Measurements from ENCODE around the gene FRY.

DNA sequence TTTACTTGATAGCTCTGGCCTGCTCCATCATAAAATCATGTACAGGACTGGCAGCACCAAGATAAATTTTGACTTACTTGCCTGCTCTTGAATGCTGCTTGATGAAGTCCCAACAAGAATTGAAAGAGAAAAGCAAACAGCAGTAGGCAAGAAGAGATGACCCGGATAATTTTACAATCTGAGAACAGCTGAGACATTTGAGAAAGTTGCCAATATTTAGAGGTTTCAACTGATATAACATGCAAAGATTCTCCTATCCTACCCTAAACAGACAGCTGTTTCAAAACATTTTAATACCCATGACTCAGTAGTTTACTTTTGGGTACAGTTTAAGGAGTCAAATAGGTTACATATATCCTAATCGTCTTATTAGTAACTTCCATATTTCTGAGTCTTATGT, 5.9 kb downstream of the FRY start:
- TF ChIP-seq, protein P1, sequence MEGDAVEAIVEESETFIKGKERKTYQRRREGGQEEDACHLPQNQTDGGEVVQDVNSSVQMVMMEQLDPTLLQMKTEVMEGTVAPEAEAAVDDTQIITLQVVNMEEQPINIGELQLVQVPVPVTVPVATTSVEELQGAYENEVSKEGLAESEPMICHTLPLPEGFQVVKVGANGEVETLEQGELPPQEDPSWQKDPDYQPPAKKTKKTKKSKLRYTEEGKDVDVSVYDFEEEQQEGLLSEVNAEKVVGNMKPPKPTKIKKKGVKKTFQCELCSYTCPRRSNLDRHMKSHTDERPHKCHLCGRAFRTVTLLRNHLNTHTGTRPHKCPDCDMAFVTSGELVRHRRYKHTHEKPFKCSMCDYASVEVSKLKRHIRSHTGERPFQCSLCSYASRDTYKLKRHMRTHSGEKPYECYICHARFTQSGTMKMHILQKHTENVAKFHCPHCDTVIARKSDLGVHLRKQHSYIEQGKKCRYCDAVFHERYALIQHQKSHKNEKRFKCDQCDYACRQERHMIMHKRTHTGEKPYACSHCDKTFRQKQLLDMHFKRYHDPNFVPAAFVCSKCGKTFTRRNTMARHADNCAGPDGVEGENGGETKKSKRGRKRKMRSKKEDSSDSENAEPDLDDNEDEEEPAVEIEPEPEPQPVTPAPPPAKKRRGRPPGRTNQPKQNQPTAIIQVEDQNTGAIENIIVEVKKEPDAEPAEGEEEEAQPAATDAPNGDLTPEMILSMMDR (IDR thresholded peaks at IDR 0.05; ENCODE audit: low read depth, low read length, missing input control), result no peak
- TF ChIP-seq, protein P2, sequence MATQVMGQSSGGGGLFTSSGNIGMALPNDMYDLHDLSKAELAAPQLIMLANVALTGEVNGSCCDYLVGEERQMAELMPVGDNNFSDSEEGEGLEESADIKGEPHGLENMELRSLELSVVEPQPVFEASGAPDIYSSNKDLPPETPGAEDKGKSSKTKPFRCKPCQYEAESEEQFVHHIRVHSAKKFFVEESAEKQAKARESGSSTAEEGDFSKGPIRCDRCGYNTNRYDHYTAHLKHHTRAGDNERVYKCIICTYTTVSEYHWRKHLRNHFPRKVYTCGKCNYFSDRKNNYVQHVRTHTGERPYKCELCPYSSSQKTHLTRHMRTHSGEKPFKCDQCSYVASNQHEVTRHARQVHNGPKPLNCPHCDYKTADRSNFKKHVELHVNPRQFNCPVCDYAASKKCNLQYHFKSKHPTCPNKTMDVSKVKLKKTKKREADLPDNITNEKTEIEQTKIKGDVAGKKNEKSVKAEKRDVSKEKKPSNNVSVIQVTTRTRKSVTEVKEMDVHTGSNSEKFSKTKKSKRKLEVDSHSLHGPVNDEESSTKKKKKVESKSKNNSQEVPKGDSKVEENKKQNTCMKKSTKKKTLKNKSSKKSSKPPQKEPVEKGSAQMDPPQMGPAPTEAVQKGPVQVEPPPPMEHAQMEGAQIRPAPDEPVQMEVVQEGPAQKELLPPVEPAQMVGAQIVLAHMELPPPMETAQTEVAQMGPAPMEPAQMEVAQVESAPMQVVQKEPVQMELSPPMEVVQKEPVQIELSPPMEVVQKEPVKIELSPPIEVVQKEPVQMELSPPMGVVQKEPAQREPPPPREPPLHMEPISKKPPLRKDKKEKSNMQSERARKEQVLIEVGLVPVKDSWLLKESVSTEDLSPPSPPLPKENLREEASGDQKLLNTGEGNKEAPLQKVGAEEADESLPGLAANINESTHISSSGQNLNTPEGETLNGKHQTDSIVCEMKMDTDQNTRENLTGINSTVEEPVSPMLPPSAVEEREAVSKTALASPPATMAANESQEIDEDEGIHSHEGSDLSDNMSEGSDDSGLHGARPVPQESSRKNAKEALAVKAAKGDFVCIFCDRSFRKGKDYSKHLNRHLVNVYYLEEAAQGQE (IDR thresholded peaks at IDR 0.05), result no peak
- TF ChIP-seq TAF1 (conservative IDR thresholded peaks at IDR 0.05) (no peak), RAD21 (IDR thresholded peaks at IDR 0.05) (no peak), JUND (IDR thresholded peaks at IDR 0.05) (no peak), MAX (IDR thresholded peaks at IDR 0.05) (no peak), EGR1 (IDR thresholded peaks at IDR 0.05; ENCODE audit: low read depth in 2 of 2) (no peak), YY1 (IDR thresholded peaks at IDR 0.05) (no peak), FOXA1 (IDR thresholded peaks at IDR 0.05) (no peak), SP1 (IDR thresholded peaks at IDR 0.05) (no peak), ZBTB33 (IDR thresholded peaks at IDR 0.05) (no peak)
- TF ChIP-seq, protein P3, sequence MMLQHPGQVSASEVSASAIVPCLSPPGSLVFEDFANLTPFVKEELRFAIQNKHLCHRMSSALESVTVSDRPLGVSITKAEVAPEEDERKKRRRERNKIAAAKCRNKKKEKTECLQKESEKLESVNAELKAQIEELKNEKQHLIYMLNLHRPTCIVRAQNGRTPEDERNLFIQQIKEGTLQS (IDR thresholded peaks at IDR 0.05), result no peak
